BE2C (cell line): Measurements from ENCODE around the gene ATP6AP2.

Source experiments
- DNase-seq: peaks from one replicate; pipeline ENCODE4 v3.0.0-alpha.2; 2020
- H3K27me3 ChIP-seq: fragments of 250-450 bp; sonication (Bioruptor Pico); 2 replicates; pipeline ENCODE4 v1.5.1; 2020; ENCODE audit warnings: mild to moderate bottlenecking
- H3K36me3 ChIP-seq: fragments of 250-450 bp; sonication (Bioruptor Pico); 2 replicates; pipeline ENCODE4 v1.5.1; 2020; ENCODE audit warnings: mild to moderate bottlenecking
- H3K4me1 ChIP-seq: fragments of 250-450 bp; sonication (Bioruptor Pico); 2 replicates; pipeline ENCODE4 v1.5.1; 2020
- H3K4me3 ChIP-seq: 2 replicates; pipeline ENCODE4 v1.5.1; 2011; ENCODE audit warnings: low read depth, low read length
- H3K9me3 ChIP-seq: fragments of 250-450 bp; sonication (Bioruptor Pico); 2 replicates; pipeline ENCODE4 v1.5.1; 2020
- TF ChIP-seq, protein P1 (sequence below): IDR thresholded peaks from 2 replicates; pipeline ENCODE4 v1.5.1; 2012; ENCODE audit warnings: mild to moderate bottlenecking, low read depth, low read length

The ATP6AP2 gene

DNA sequence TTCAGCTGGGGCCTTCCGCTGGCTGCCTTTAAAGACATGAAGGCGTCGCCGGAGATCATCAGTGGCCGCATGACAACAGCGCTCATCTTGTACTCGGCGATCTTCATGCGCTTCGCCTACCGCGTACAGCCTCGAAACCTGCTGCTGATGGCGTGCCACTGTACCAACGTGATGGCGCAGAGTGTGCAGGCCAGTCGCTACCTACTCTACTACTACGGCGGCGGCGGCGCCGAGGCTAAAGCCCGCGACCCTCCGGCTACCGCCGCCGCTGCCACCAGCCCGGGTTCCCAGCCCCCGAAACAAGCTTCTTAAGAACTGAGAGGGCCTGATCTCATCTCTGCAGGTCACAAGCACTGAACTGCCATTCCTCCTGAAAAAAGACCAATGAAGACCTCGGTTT is 42.9 kb downstream of the ATP6AP2 start:
- TF ChIP-seq, protein P1, sequence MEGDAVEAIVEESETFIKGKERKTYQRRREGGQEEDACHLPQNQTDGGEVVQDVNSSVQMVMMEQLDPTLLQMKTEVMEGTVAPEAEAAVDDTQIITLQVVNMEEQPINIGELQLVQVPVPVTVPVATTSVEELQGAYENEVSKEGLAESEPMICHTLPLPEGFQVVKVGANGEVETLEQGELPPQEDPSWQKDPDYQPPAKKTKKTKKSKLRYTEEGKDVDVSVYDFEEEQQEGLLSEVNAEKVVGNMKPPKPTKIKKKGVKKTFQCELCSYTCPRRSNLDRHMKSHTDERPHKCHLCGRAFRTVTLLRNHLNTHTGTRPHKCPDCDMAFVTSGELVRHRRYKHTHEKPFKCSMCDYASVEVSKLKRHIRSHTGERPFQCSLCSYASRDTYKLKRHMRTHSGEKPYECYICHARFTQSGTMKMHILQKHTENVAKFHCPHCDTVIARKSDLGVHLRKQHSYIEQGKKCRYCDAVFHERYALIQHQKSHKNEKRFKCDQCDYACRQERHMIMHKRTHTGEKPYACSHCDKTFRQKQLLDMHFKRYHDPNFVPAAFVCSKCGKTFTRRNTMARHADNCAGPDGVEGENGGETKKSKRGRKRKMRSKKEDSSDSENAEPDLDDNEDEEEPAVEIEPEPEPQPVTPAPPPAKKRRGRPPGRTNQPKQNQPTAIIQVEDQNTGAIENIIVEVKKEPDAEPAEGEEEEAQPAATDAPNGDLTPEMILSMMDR: no peak
- no peaks in the 10 kb centered on the region for H3K36me3 ChIP-seq
- H3K27me3 ChIP-seq: no peaks in the 10 kb centered on the region
- H3K4me3 ChIP-seq: no peak overlapping the region
- no peak for DNase-seq
- H3K4me1 ChIP-seq: no peaks in the 10 kb centered on the region
- no peaks in the 10 kb centered on the region for H3K9me3 ChIP-seq

DNA sequence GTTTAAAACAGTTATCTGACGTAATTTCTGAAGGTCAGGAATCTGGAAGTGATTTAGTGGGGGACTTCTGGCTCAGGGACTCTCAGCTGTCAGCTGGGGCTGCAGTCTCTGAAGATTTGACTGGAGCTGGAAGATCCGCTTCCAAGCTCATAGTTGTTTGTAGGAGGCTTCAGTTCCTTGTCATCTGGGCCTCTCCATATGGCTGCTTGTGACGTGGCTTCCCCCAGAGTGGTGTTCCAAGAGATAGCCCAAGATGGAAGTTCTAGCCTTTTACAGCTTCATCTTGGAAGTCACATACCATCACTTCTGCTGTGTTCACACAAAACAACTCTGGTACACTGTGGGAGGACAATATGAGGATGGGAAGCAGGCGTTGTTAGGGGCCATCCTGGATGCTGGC is 44.5 kb downstream of the ATP6AP2 start:
- H3K4me3 ChIP-seq: no peak overlapping the region
- H3K27me3 ChIP-seq: no peaks in the 10 kb centered on the region
- 0 out of 2 replicates have a peak, but pooled peaks cover 3% of the 10 kb centered on the region for H3K36me3 ChIP-seq
- H3K9me3 ChIP-seq: no peaks in the 10 kb centered on the region
- no peaks in the 10 kb centered on the region for H3K4me1 ChIP-seq
- TF ChIP-seq, protein P1: no peak
- DNase-seq: no peak

DNA sequence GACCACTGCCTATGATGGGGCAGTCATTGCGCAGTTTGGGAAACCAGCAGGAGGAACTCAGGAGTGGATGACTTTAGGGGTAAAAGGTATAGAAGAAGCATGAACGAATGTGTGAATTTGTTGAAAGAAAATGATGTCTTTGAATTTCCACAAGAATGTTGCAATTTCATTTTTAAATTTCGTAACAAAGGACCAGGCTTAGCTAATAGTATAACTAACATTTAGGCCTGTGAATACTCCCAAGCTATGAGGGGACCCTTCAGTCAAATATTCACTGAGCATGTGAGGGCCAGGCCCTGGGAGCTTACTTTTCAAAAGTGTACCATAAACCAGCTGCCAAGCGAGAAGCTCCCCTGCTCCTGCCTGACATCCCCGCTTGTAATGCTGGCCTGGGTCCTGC is 47.7 kb downstream of the ATP6AP2 start:
- H3K9me3 ChIP-seq: no peaks in the 10 kb centered on the region
- DNase-seq: no peak
- TF ChIP-seq, protein P1: no peak
- no peak overlapping the region for H3K4me3 ChIP-seq
- H3K27me3 ChIP-seq: no peaks in the 10 kb centered on the region
- no peaks in the 10 kb centered on the region for H3K4me1 ChIP-seq
- H3K36me3 ChIP-seq: peaks cover 3% of the 10 kb centered on the region; the same call in 1 of the 2 replicates

DNA sequence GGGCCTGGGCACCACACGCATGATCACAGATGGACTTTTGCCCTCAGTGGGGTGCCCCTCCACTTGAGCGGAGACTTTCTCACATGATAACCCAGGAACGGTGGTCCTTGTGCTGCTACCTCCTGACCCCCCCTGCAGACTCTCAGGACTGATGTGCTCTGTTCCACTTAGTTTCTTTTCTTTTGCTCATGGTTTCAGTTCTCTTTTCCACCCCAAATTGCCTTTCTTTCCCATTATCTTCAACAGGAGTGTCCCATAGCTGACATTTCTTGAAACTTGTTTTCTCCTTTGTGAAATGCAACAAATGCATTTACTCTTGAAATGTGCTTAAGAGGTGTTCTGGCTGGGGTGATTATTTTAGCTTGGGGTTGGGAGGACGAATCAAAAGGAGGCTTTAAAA is 51.4 kb downstream of the ATP6AP2 start:
- Histone ChIP-seq H3K36me3 (peaks cover 3% of the 10 kb centered on the region), H3K4me3 (no peak overlapping the region), H3K4me1 (no peaks in the 10 kb centered on the region), H3K27me3 (no peaks in the 10 kb centered on the region), H3K9me3 (no peaks in the 10 kb centered on the region)
- DNase-seq: no peak
- TF ChIP-seq, protein P1: no peak

DNA sequence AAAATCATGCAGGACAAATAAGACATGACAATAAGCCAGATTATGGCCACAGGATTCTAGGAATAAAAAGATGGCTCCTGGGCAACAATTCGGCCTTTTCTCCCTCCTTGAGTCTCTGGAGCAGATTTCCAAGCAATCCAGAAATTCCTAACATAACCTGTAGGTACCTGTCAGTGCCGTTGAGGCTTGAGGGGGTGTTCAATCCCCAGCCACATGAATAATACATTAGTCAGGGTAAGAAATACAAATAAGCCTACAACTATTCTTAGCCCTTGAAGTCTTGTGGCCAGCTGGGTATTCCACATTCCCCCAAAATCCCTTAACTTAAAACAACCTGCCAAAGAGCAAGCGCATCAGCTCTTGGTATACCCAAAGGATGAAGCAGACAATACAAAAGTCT is 56.9 kb downstream of the ATP6AP2 start:
- H3K9me3 ChIP-seq: no peaks in the 10 kb centered on the region
- no peak for DNase-seq
- H3K27me3 ChIP-seq: no peaks in the 10 kb centered on the region
- H3K4me3 ChIP-seq: no peak overlapping the region
- peaks cover 5% of the 10 kb centered on the region for H3K36me3 ChIP-seq
- TF ChIP-seq, protein P1: no peak
- no peaks in the 10 kb centered on the region for H3K4me1 ChIP-seq

DNA sequence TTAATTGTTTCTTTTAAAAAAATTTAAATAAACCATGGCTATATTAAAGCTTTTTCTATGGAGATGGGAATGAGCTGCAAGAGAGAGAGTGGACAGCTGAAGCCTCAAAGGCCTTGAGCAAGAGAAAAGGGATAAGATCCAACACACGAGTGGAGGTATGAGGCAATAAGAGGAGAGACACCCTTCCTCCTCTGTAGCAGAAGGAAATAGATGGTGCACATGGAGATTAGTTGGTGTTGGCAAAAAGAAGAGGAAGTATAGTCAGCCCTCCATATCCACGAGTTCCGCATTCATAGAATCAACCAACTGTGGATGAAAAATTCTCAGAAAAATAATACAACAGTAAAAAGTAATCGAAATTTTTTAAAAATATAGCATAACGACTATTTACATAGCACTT is 63.4 kb downstream of the ATP6AP2 start:
- peak overlapping the region; percentile 50 for H3K4me3 ChIP-seq
- H3K4me1 ChIP-seq: 0 out of 2 replicates have a peak, but pooled peaks cover 2% of the 10 kb centered on the region
- TF ChIP-seq, protein P1: no peak
- no peak for DNase-seq
- H3K27me3 ChIP-seq: no peaks in the 10 kb centered on the region
- no peaks in the 10 kb centered on the region for H3K36me3 ChIP-seq
- no peaks in the 10 kb centered on the region for H3K9me3 ChIP-seq
